CD4-positive, alpha-beta T cell treated with Interleukin-15 for 1 hour (primary cell): ENCODE data around the gene CDR2L.
"Not testable (repeated sequence)": the region's sequence is repeated elsewhere in the genome, so short reads cannot be mapped to it uniquely, and the experiment has no call there.

Source experiments
- DNase-seq: peaks from one replicate; pipeline ENCODE4 v3.0.0-alpha.2; 2020

The CDR2L gene

DNA sequence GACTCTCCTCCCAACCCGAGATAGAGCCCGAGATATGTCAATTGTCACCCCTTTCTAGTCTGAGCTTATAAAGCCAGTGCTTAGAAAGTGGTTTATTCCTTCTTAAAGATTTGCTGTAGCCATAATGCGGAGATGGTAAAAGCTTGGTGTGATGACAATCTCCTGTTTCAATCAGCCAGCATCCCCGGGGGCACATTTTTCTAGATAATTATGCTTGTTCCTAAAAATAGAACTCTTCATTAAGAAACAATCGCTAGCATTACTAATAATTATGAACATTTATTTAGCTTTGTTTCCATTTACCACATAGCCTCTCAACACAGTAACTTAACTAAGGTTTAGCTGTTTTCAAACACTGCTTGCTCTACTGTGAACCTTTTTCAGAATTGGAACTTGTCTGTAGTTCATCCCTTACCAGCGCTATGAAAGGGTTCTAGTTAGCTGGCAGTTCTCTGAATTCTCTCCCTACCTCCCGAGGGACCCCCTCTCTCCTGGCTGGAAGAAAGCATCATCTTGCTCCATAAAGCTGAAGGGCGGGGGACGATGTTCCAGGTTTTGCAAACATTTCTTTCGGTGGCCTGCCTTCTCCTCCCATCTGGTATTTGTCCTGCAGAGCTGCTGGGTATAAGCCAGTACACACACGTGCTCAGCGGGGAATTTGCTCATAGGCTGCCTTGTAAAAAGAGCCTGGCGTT lies 24.1 kb downstream of the CDR2L start:
- no peak for DNase-seq

- DNase-seq, result no peak
Observed at GRCh38 chr17:75012096-75012345, 24.6 kb downstream of the CDR2L start.

GRCh38 chr17:75012346-75013091 lies 25.1 kb downstream of the CDR2L start, which contains the start of gene MRPL58:
TSS of gene MRPL58 (plus strand) at chr17:75012670. CDS start at chr17:75012687, 17 bp downstream.
- peak; percentile 81 for DNase-seq

DNA sequence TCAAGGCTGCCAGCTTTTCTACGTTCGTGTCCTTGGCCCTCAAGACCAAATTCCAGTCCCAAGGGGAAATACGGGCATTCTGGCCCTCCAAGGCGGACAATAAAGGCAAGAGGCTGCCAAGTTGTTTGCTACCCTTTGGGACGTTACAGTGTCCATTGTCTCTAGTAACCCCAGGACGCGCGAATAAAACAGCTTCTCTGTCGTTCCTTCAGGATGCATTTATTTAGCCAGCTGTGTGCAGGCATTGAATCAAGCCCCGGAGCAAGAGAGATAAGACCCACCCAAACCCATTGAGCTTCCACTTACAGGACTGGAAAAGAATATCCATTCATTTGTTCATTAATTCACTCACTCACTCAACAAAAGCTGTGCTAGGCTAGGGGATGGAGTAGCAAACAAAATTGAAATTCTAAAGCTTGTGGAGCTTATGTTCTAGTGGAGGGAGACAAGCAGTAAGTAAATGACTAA lies 25.7 kb downstream of the CDR2L start:
- DNase-seq, result no peak

DNA sequence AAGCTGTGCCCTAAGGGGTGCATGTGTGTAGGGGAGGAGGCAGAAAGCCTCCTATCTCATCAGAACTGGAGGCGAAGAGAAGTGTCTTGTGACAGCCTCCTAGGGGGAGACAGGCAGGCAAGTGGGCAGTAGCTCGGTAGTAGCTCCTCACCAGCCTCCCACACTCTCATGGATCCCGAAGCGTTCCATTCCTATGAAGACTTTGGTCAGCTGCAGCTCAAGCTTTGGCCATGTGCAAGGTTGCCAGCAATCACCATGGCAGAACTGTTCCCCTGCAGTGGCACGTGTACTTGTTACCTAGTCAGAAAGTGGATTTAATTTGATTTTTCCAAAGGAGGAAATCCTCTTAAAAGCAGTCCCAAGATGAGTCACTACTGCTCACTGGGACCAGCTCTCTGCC lies 31.7 kb downstream of the CDR2L start:
- DNase-seq, result no peak

- DNase-seq, result no peak
Observed at GRCh38 chr17:75019710-75020109, 32.3 kb downstream of the CDR2L start.

GRCh38 chr17:75020331-75021110 lies 33.1 kb downstream of the CDR2L start:
- no peak for DNase-seq

DNA sequence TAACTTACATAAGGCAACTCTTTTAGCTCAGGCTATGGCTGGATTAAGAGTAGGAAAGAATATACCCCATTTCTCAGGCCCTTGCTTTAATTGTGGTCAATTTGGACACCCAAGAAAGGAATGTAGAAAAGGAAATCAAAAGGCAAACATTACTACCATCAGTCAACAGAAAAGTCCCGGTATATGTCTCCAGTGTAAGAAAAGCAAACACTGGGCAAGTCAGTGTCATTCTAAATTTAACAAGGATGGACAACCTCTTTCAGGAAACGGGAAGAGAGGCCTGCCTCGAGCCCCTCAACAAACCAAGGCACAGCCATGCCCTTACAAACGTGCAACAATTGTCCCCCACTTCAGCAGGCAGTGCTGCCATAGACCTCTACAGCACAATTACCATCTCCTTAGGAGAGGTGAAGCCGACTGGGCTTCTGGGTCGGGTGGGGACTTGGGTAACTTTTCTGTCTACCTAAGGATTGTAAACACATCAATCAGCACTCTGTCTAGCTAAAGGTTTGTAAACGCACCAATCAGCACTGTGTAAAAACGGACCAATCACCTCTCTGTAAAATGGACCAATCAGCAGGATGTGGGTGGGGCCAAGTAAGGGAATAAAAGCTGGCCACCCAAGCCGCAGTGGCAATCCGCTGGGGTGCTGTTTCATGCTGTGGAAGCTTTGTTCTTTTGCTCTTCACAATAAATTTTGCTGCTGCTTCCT lies 37.4 kb downstream of the CDR2L start:
- peak; percentile 44 for DNase-seq

DNA sequence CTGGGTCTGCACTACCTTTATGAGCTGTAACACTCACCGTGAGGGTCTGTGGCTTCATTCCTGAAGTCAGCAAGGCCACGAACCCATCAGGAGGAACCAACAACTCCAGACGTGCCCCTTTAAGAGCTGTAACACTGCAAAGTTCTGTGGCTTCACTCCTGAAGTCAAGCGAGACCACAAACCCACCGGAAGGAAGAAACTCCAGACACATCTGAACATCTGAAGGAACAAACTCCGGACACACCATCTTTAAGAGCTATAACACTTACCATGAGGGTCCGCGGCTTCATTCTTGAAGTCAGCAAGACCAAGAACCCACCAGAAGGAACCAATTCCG lies 37.9 kb downstream of the CDR2L start:
- not testable (repeated sequence) for DNase-seq

DNA sequence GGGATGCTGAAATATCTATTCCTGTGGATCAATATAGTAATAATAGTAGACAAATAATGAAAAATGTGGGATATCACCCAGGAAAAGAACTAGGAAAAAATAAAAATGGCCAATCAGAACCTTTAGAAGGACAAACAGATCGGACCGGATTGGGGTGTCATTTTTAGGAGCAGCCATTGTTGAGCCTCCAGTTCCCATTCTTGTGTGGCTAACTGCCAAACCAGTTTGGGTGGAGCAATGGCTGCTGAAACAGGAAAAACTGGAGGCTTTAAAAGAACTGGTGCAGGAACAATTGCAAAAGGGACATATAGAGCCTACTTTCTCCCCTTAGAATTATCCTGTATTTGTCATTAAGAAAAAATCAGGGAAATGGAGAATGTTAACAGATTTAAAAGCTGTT lies 39.2 kb downstream of the CDR2L start:
- not testable (repeated sequence) for DNase-seq

- DNase-seq, result no peak
Observed at GRCh38 chr17:75030161-75030560, 42.7 kb downstream of the CDR2L start.

DNA sequence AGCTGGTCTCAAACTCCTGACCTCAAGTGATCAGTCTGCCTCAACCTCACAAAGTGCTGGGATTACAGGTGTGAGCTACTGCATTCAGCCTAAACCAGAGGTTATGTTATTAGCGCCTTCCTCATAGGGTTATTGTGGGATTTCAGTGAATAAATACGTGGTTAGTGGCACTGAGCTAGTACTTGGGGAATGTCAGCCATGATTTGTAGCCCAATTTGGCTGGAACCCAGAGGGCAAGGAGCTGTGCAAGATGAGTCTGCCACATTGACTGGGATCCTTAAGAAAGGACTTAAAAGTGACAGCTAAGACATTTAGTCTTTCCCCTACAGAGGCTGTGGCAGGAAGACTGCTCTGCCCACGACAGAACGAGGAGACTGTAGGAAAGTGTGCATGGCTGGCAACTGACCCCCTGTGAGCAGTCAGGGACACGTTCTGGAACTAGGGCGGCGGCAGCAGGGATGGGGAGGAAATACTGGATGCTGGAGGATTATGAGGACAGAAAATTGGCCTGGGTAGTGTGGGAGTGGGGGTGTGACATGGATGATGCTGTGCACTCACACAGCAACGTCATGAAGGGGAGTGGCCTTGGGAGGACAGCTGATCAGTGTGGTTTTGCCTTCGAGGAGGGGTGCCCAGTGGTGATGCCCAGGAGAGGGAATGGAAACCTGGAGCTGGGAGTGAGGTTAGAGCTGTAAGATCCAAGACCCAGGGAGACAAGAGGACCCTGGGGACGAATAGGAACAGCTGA lies 44.7 kb downstream of the CDR2L start:
- peak; percentile 62 for DNase-seq

GRCh38 chr17:75032720-75033280 lies 45.4 kb downstream of the CDR2L start:
- no peak for DNase-seq

- DNase-seq, result peak; percentile 88
Observed at GRCh38 chr17:75033346-75034235, 46.2 kb downstream of the CDR2L start.

- DNase-seq, result peak; percentile 87
Observed at GRCh38 chr17:75034236-75034908, 46.9 kb downstream of the CDR2L start.

DNA sequence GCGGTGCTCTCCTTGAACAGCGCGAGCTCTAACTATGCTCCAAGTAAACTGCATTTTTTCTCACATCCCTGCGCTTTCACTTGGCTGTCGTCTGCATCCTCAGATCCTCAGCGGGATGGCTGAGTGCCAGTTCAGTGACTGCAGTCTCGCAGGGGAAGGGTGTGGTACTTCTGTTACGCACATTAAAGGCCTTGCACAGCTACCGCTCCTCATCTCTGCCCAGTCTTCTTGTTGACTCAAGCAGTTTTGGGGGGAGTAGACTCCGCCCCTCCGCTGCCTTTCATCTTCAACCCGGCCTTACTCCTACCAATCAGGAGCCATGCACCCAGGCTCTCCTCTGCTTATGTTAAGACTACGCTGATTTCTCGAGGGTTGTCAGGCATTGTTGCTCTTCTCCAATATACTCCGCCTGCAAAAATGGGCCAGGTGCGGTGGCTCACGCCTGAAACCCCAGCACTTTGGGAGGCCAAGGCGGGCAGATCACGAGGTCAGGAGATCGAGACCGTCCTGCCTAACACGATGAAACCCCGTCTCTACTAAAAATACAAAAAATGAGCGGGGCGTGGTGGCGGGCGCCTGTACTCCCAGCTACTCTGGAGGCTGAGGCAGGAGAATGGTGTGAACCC lies 49.3 kb downstream of the CDR2L start:
- peak; percentile 95 for DNase-seq

GRCh38 chr17:75039238-75039637 lies 51.8 kb downstream of the CDR2L start:
- no peak for DNase-seq

DNA sequence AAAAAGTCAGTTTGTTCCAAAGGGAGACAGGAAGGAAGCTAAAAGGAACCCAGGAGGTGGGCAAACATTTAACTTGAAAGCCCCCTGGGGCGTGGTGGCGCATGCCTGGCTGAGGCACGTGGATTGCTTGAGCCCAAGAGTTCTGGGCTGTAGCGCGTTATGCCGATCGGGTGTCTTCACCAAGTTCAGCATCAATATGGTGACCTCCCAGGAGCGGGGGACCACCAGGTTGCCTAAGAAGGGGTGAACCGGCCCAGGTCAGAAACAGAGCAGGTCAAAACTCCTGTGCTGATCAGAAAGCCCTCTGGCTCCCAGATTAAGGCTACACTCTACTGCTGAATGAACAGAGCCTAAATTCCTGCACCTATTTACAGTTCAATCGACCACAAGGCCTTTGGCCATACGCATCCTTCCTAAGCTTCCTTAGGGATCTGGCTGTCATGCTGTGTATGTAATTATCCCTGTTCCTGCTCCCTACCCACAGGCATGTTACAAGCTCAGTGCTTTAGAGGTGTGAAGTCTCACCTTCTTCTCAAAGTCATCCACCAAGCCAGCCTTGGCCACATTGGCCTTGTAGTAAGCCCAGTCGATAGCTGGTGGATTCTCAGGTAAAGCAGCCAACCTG lies 54.3 kb downstream of the CDR2L start:
- DNase-seq, result no peak

- not testable (repeated sequence) for DNase-seq
Observed at GRCh38 chr17:75043789-75044188, 56.4 kb downstream of the CDR2L start.
